ENCODE data around the gene GAA.
"Not testable (repeated sequence)": the region's sequence is repeated elsewhere in the genome, so short reads cannot be mapped to it uniquely, and the experiment has no call there.

Gene GAA

DNA sequence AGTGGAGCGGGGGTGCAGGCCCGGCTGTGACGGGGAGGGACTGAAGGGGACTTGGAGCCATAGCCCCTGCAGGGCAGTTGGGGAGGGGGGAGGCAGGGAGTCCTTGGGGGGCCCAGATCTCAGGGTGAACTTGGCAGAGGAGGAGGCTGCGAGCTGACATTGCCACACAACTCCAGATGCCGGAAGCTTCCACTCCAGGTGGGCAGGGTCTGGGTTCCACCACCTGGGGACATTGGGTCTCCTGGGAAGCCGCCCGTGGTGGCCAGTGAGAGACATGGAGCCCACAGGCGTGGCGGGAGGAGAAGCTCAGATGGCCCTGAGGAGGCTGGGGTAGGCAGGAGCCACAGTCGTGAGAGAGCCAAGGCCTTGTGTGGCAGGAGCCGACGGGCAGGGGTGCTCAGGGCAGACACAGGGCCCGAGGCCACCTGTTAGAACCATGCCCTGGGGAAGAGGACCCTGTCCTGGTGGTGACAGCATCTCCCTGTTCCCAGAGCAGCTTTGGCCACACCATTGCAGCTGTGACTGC lies 18.2 kb upstream of the GAA start:
- no peak for DNase-seq (ENCODE audit: low spot score)

DNA sequence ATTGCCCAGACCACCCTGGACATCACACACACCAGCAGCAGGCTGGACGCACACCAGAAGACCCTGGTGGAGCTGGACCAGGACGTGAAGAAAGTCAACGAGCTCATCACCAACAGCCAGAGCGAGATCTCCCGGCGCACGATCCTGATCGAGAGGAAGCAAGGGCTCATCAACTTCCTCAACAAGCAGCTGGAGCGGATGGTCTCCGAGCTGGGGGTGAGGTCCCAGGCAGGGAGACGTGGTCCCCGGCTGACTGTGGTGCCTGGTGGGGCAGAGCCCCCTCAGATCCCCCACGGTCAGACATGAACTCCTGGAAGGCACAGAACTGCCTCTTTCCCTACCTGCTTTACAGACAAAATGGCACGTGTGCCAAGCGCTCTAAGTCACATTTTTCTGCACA lies 16.6 kb upstream of the GAA start:
- DNase-seq (ENCODE audit: low spot score), result no peak

DNA sequence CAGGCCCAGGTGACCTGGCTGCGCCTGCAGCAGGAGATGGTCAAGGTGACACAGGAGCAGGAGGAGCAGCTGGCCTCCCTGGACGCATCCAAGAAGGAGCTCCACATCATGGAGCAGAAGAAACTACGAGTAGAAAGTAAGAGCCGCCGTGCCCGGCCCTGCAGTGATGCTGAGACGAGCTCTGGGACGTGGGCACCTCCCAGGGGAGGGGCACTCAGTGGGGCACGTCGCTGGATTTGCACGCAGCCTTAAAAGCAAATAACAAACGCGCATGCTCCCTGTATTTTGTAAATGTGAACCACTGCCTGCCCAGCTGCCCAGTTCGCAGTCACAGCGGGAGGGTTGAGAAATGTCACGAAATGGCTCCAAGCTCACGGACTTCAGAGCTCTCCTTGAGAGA lies 15.3 kb upstream of the GAA start:
- no peak for DNase-seq (ENCODE audit: low spot score)

DNA sequence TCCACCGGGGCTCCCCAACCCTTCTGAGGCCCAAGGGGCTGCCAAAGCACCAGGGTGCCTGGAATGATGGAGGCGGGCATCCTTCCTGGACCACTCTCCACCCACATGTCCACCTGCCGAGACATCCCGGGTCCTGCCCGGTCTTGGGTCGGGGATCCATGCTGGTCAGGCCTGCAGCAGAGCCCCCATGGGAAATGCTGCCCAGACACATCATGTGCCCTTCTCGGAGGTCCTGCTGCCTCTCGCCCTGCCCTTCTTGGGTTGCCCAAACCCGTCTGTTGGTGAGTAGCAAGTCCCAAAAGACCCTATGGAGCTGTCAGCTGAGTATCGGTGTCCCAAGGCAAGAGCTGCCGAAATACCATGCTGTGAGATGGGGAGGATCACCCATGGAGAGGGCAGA lies 14.8 kb upstream of the GAA start:
- no peak for DNase-seq (ENCODE audit: low spot score)

DNA sequence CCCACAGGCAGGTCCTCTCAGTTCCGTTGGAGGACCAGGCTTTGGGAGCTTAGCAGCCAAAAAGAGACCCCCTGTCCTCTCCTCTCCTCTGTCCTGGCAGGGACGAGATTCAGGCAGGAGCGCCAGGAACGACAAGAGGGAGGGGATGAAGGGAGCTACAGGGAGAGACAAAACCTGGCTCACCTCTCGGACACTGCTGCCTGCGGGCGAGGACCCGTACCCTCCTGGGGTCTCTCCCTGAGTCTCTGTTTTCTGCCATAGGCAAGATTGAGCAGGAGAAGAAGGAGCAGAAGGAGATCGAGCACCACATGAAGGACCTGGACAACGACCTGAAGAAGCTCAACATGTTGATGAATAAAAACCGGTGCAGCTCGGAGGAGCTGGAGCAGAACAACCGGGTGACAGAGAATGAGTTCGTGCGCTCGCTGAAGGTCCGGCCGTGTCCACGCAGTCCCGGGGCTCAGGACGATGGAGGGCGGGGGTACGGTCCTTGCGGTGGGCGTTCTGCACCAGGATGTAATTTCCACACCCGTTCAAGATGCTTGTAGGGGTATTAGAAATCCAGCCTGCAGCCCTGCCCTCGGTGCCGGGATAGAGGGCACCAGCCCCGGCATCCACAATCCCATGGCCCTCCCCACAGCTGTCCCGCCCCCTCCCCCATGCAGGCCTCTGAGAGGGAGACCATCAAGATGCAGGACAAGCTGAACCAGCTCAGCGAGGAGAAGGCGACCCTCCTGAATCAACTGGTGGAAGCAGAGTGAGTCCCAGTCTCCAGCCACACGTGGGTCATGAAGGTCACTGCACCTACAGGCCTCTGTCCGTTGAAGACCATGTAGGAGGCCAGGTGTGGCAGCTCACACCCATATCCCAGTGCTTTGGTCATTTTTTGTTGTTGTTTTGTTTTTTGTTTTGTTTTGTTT lies 13.8 kb upstream of the GAA start:
- DNase-seq (ENCODE audit: low spot score), result no peak

DNA sequence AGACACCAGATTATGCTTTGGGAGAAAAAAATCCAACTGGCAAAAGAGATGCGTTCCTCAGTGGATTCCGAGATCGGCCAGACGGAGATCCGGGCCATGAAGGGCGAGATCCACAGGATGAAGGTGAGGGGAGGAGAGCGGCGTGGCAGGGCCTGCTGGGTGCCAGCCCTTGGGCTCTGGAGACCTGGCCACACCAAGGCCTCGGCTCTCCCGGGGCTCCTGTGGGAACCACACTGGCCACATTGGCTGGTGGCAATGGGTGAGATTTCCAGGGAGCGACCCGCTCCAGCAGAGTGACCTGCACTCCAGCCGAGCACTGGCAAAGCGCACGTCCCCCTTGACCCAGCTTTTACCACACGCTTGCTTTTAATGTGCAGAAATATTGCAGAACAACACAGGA lies 11.6 kb upstream of the GAA start:
- DNase-seq (ENCODE audit: low spot score), result no peak

DNA sequence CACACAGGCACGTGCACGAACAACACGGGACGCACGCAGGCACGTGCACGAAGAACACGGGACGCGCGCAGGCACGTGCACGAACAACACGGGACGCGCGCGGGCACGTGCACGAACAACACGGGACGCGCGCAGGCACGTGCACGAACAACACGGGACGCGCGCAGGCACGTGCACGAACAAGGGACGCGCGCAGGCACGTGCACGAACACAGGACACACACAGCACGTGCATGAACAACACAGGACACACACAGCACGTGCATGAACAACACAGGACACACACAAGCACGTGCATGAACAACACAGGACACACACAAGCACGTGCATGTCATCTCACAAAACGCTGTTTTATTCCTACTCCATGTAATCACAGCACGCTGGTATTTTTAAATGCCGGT lies 11.2 kb upstream of the GAA start:
- not testable (repeated sequence) for DNase-seq (ENCODE audit: low spot score)

DNA sequence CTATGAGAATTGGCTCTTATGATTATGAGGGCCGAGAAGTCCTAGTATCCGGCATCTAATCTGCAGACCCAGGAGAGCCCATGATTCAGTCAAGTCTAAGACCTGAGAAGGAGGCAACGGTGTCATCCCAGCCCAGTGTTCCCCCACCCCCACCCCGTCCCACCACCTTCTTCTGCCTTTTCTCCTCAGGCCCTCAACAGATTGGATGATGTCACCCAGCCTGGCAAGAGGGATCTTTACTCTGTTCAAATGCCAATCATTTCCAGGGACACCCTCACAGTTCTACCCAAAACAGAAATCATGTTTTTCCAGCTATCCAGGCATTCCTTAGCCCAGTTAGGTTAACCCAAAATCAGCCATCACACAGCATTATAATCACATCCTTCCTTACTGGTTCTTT lies 10.0 kb upstream of the GAA start:
- DNase-seq (ENCODE audit: low spot score), result no peak

DNA sequence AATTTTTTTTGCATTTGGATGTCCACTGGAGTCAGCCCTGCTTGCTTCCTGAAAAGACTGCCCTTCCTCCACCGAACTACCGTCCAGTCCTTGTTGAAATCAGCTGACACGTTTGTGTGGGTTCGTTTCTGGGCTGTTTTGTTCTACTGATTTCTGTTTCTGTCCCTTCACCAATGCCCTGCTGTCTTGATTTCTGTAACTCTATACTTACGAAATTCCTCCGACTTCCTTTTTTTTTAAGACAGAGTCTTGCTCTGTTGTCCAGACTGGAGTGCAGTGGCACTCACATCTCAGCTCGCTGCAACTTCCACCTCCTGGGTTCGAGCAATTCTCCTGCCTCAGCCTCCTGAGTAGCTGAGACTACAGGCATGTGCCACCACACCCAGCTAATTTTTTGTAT lies 8.4 kb upstream of the GAA start:
- DNase-seq (ENCODE audit: low spot score), result no peak

DNA sequence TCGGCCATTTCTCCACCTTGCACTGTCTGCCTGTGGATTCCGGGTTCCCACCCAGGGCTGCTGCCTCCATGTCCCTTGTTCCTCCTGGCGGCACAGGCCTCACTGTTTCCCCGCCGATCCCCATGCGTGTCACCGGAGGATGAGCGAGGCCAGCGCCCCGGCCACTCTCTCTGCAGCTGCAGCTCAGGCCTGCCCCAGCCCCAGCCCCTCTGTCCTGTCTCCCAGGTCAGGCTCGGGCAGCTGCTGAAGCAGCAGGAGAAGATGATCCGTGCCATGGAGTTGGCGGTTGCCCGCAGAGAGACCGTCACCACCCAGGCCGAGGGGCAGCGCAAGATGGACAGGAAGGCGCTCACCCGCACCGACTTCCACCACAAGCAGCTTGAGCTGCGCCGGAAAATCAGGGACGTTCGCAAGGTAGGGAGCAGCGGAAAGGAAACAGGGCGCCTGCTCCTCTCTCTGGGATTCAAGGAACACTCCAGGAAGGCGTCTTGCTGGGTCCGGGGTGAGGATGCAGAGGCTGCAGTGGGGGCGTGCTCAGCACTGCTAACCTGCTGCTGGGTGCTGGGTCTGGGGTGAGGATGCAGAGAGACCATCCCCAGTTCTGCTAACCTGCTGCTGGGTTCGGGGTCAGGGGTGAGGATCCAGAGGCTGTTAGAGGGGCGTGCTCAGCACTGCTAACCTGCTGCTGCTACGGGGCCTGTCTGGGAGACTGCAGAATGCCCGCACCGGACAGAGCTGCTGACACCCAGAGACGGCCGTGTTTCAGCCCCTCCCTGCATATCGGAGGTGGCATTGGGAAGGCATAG lies 6.1 kb upstream of the GAA start:
- no peak for DNase-seq (ENCODE audit: low spot score)

DNA sequence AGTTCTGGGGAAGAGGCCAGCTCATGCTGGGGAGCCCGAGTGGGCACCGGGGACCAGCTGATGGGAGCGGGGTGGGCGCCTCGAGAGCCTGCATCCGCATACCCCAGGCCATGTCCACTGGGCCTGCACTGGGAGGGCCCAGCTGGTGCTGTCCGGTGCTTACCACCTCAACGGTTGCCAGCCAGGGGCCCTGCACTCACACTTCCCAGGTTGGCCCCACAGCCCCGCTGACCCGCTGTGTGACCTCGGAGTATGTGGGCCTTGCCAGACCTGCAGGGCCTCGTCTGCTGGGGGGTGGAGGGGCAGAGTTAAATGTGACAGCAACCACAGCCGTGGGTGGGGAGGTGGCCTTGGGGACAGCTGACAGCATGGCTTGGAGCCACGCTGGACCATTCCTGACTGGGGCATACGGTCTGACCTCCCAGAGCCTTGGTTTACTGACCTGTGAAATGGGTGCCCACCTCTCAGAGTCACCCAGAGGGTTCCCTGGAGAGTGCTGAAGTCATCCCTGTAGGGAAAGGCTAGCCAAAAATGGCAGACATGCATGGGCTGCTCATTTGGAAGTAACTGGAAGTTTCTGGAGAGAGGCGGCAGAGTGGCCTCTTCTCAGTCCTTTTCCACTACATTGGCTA lies 5.4 kb upstream of the GAA start:
- DNase-seq (ENCODE audit: low spot score), result no peak

DNA sequence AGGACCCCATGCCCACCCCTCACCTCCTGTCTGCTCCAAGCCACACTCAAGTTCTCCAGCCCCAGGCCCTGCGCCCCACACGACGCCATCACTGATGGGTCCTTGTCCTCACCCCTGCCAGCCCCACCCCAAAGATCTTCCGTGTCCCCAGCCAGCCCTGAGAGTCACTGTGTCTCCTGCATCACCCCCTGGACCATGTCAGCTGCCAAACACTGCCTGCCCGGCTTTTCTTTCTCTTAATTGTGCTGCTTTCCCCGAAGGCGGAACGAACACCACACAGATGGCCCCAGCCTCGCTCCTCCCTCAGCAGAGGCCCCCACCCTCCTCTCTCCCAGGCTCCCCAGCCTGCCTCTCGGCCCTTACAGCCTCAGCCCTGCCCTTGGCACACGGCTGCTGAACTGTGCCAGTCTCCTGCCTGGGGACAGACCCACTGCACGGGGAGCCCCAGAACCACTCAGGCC lies 4.8 kb upstream of the GAA start:
- no peak for DNase-seq (ENCODE audit: low spot score)

DNA sequence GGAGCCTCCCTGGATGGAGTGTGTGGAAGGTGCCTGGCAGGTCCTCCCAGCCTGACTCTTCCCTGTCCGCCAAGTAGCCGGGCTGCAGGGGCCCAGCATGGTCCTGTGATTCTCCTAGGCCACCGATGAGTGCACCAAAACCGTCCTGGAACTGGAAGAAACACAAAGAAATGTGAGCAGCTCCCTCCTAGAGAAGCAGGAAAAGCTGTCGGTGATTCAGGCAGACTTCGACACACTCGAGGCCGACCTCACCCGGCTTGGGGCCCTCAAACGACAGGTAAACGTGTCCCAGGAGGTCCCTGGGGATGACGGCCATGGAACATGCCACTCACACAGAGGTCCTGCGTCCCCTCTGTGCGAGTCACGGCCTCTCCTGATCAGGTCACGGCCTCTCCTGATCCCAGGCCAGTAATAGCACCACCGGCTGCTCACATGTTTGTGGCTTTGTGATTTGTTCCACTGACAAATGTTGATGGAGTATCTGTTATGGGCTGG lies 4.2 kb upstream of the GAA start:
- no peak for DNase-seq (ENCODE audit: low spot score)

DNA sequence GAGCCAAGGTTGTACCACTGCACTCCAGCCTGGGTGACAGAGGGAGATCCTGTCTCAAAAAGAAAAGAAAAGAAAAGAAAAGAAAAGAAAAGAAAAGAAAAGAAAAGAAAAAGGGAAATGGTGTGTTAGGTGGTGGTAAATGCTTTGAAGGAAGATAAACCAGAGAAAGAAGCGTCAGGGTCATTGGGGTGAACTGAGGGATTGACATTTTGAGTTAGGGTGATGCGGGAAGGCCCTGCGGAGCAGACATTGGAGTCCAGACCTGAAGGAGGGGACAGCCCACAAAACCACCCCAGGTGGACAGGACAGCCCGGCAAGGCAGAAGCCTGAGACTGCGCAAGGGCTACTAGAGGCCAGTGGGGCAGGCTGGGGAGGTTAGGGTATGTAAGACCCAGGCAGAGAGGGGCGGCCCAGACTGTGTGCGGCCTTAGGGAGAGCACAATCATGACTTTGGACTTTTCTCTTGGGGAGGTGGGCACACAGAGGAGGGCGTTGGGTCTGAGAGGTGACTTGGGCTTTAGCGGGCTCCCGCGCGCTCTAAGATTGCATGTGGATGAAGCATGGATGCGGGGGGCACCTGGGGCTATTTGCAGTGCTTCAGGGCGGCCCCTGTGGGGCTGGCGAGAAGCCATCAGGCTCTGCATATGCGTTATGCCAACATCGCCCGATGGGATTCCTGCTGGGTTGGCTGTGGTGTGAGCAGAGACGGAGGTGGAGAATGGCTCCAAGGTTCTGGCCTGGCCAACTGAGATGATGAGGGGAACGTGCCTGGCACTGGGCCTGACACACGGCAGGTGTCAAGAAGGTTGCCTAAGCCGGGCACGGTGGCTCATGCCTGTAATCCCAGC lies 3.3 kb upstream of the GAA start:
- no peak for DNase-seq (ENCODE audit: low spot score)

DNA sequence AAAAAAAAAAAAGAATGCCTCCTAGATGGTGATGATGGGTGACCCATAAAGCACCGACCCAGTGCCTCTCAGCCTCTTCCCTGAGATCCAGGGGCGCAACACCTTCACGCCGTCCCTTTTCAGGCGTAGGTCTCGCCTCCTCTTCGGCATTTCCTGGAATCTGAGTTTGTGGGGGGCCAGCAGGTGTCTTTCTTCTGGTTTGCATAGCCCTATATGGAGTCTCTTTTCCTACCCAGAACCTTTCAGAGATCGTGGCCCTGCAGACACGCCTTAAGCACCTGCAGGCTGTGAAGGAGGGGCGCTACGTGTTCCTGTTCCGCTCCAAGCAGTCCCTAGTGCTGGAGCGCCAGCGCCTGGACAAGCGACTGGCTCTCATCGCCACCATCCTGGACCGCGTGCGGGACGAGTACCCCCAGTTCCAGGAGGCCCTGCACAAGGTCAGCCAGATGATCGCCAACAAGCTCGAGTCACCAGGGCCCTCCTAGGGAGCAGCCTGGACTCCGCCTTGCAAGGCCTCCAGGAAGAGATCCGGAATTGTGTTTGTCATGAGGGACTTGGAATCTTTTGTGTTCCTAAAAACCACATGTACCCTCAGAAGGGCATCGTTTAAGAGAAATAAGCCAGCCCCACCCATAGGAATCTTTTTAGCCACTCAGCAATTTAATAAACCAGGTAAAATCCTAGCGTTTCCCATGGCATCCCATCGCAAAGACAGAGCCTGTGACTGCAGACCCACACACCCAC lies 1.9 kb upstream of the GAA start:
- DNase-seq (ENCODE audit: low spot score), result no peak

DNA sequence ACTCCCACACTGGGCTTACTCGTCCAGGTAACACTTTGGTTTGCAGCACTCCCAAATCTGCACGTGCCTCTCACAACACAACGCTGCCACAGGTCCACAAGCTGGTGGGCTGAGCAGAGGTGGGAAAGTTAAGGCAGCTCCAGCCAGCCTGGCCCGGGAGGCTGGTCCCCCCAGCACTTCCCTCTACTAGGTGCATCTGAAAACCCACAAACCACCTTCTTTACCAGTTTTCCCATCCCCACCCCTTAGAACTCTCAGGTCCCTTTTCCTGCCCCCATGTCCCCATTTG lies 1.4 kb upstream of the GAA start:
- DNase-seq (ENCODE audit: low spot score), result no peak

DNA sequence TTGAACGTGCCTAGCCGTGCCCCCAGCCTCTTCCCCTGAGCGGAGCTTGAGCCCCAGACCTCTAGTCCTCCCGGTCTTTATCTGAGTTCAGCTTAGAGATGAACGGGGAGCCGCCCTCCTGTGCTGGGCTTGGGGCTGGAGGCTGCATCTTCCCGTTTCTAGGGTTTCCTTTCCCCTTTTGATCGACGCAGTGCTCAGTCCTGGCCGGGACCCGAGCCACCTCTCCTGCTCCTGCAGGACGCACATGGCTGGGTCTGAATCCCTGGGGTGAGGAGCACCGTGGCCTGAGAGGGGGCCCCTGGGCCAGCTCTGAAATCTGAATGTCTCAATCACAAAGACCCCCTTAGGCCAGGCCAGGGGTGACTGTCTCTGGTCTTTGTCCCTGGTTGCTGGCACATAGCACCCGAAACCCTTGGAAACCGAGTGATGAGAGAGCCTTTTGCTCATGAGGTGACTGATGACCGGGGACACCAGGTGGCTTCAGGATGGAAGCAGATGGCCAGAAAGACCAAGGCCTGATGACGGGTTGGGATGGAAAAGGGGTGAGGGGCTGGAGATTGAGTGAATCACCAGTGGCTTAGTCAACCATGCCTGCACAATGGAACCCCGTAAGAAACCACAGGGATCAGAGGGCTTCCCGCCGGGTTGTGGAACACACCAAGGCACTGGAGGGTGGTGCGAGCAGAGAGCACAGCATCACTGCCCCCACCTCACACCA lies 724 bp downstream of the GAA start:
- no peak for DNase-seq (ENCODE audit: low spot score)

DNA sequence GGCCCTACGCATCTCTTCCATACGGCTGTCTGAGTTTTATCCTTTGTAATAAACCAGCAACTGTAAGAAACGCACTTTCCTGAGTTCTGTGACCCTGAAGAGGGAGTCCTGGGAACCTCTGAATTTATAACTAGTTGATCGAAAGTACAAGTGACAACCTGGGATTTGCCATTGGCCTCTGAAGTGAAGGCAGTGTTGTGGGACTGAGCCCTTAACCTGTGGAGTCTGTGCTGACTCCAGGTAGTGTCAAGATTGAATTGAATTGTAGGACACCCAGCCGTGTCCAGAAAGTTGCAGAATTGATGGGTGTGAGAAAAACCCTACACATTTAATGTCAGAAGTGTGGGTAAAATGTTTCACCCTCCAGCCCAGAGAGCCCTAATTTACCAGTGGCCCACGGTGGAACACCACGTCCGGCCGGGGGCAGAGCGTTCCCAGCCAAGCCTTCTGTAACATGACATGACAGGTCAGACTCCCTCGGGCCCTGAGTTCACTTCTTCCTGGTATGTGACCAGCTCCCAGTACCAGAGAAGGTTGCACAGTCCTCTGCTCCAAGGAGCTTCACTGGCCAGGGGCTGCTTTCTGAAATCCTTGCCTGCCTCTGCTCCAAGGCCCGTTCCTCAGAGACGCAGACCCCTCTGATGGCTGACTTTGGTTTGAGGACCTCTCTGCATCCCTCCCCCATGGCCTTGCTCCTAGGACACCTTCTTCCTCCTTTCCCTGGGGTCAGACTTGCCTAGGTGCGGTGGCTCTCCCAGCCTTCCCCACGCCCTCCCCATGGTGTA lies 1.5 kb downstream of the GAA start:
- no peak for DNase-seq (ENCODE audit: low spot score)

DNA sequence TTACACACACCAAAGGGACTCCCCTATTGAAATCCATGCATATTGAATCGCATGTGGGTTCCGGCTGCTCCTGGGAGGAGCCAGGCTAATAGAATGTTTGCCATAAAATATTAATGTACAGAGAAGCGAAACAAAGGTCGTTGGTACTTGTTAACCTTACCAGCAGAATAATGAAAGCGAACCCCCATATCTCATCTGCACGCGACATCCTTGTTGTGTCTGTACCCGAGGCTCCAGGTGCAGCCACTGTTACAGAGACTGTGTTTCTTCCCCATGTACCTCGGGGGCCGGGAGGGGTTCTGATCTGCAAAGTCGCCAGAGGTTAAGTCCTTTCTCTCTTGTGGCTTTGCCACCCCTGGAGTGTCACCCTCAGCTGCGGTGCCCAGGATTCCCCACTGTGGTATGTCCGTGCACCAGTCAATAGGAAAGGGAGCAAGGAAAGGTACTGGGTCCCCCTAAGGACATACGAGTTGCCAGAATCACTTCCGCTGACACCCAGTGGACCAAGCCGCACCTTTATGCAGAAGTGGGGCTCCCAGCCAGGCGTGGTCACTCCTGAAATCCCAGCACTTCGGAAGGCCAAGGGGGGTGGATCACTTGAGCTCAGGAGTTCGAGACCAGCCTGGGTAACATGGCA lies 2.2 kb downstream of the GAA start:
- no peak for DNase-seq (ENCODE audit: low spot score)

All from COLO829 (cell line).